Keratinocyte (primary cell): ENCODE results near the gene OR10Z1.

Experiments
- EZH2 ChIP-seq: IDR thresholded peaks from one replicate; pipeline ENCODE4 v1.6.1; 2012; ENCODE audit warnings: inconsistent platforms, mild to moderate bottlenecking, low read length, moderate library complexity
- TF ChIP-seq, protein P1 (sequence below), 3 experiments: IDR thresholded peaks in 1 of 3; conservative IDR thresholded peaks in 1 of 3; optimal IDR thresholded peaks in 1 of 3; 2 replicates in 2 of 3; 3 replicates in 1 of 3; pipeline versions ENCODE3 to v1.5.1; 2011; ENCODE audit warnings: low read length in 3 of 3, mild to moderate bottlenecking in 3 of 3, moderate library complexity in 2 of 3, control low read depth in 1 of 3, inconsistent platforms in 1 of 3; ENCODE audit not compliant: insufficient read depth in 2 of 3; ENCODE audit errors: extremely low read depth in 1 of 3

DNA sequence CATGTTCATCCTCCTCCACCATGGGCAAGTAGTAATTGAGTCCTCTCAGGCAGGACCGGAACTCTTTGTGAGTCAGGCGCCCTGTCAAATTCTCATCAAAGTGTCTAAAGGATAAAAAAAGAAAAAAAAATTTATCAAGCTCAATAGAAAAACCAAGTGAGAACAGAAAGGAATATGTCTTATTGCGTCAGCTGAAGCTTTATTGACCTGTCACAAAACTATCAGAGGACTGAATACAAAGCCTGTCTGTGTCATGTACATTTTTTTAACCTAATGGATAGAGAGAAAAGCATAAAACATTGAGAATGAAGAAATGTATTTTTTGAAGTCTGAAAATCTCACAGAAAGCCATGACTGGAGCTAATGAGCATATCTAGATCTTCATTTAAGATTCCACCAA lies 8.7 kb downstream of the OR10Z1 start:
- TF ChIP-seq, protein P1, sequence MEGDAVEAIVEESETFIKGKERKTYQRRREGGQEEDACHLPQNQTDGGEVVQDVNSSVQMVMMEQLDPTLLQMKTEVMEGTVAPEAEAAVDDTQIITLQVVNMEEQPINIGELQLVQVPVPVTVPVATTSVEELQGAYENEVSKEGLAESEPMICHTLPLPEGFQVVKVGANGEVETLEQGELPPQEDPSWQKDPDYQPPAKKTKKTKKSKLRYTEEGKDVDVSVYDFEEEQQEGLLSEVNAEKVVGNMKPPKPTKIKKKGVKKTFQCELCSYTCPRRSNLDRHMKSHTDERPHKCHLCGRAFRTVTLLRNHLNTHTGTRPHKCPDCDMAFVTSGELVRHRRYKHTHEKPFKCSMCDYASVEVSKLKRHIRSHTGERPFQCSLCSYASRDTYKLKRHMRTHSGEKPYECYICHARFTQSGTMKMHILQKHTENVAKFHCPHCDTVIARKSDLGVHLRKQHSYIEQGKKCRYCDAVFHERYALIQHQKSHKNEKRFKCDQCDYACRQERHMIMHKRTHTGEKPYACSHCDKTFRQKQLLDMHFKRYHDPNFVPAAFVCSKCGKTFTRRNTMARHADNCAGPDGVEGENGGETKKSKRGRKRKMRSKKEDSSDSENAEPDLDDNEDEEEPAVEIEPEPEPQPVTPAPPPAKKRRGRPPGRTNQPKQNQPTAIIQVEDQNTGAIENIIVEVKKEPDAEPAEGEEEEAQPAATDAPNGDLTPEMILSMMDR (optimal IDR thresholded peaks at IDR 0.05 in 1 of 3, IDR thresholded peaks at IDR 0.05 in 1 of 3, conservative IDR thresholded peaks at IDR 0.05 in 1 of 3; ENCODE audit: extremely low read depth in 1 of 3, insufficient read depth in 2 of 3, low read length in 3 of 3), result no peak
- TF ChIP-seq EZH2, result no peak
